Dedifferentiated amniotic fluid mesenchymal stem cell (primary cell): ENCODE measurements around the gene WDR19.
"Not testable (repeated sequence)": the region's sequence is repeated elsewhere in the genome, so short reads cannot be mapped to it uniquely, and the experiment has no call there.

ENCODE experiments used
- DNase-seq: peaks from one replicate; pipeline ENCODE4 v3.0.0-alpha.2; 2016; ENCODE audit errors: extremely low spot score

The WDR19 gene

GRCh38 chr4:39181905-39182638, at the start of gene WDR19:
Gene WDR19, plus strand, starts transcription at chr4:39182529. Its CDS starts 29 bp downstream, at chr4:39182558.
- DNase-seq, result peak; percentile 100

DNA sequence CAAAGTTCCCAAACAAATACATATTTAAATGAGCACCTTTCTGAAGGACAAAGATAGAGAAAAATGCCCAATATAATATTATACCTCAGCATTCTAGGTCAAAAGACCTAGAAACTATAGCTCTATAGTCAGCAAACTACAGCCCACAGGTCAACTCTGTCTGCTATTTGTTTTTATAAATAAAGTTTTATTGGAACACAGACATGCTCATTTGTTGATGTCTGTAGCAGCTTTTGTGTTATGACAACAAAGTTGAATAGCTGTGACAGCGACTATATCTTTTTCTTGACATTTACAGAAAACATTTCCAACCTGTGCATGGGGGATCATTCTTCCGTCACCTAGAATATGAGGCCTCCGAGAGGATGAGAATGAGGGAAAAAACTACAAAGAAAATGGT, 48.7 kb upstream of the WDR19 start:
- no peak for DNase-seq

GRCh38 chr4:39134683-39135306, 47.5 kb upstream of the WDR19 start:
- no peak for DNase-seq

- not testable (repeated sequence) for DNase-seq
Measured at GRCh38 chr4:39138227-39138626, 44.1 kb upstream of the WDR19 start.

GRCh38 chr4:39146211-39146610, 36.1 kb upstream of the WDR19 start:
- DNase-seq, result no peak

- DNase-seq, result no peak
Measured at GRCh38 chr4:39154009-39154408, 28.3 kb upstream of the WDR19 start.

DNA sequence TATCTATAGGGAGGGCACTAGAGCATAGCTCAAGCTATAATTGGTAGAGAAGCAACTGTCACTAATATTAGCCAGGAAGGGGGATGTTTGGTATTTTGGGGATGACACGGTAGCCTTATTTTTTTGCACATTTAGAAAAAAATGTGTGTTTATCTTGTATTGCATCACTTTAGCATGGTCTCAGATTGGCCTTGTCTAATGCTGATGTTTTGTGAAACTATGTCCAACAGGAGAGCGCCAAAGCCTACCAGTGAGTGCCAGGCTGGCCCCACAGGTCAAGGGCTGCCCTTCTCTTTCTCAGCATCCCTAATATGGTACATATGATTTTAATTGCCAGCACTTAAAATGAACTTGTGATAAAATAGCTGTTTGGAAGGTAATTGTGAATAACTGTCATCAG, 24.8 kb upstream of the WDR19 start:
- DNase-seq, result no peak

- no peak for DNase-seq
Measured at GRCh38 chr4:39166177-39166576, 16.2 kb upstream of the WDR19 start.

GRCh38 chr4:39166669-39167068, 15.7 kb upstream of the WDR19 start:
- no peak for DNase-seq

DNA sequence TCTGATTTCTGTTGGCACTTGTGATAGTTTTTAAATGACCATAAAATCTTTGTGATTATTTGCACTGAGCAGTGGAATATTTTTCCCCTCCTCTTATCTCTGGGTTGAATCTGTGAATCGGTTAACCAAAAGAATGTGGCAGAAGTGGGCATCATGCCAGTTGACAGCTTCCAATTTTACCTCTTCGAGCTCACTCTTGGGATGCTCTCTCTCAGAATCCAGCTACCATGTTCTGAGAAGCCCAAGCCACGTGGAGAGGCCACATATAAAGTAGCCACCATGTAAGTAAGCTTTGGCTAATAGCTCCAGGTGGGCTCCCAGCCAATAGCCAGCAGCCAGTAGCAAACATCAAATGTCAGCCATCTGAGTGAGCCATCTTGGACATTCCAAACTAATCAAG, 12.9 kb upstream of the WDR19 start:
- no peak for DNase-seq

GRCh38 chr4:39170301-39170700, 12.0 kb upstream of the WDR19 start:
- DNase-seq, result no peak

- DNase-seq, result no peak
Measured at GRCh38 chr4:39178706-39179105, 3.6 kb upstream of the WDR19 start.

DNA sequence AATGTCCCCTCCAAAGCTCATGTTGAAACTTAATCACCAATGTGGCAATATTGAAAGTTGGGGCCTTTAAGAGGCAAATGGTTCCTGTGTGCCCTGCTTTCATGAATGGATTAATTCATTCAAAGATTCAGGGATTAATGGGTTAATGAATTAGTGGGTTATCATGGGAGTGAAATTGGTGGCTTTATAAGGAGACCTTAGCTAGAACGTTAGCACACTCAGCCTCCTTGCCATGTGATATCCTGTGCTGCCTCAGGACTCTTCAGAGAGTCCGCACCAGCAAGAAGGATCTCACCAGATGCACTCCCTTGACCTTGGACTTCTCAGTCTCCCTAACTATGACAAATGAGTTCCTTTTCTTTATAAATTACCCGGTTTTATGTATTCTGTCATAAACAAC, 2.6 kb upstream of the WDR19 start:
- no peak for DNase-seq

- not testable (repeated sequence) for DNase-seq
Measured at GRCh38 chr4:39180629-39181028, 1.7 kb upstream of the WDR19 start.

GRCh38 chr4:39181520-39181904, 817 bp upstream of the WDR19 start:
- no peak for DNase-seq

GRCh38 chr4:39201963-39202362, 19.6 kb downstream of the WDR19 start:
- DNase-seq, result no peak

- DNase-seq, result no peak
Measured at GRCh38 chr4:39204543-39204942, 22.2 kb downstream of the WDR19 start.

- no peak for DNase-seq
Measured at GRCh38 chr4:39205000-39205399, 22.7 kb downstream of the WDR19 start.

DNA sequence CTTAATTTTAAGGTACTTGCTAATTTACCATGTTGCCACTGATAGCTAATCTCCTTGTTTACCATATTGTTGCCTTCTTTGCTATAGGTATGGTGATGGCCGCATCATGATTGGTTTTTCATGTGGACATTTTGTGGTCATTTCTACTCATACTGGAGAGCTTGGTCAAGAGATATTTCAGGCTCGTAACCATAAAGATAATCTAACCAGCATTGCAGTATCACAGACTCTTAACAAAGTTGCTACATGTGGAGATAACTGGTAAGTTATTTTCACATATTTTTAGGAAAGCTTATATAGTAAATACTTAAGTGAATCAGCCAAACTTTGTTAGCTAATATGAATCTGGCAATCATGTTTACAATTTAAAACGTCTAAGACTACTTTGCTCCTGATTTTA, 23.1 kb downstream of the WDR19 start:
- DNase-seq, result no peak

DNA sequence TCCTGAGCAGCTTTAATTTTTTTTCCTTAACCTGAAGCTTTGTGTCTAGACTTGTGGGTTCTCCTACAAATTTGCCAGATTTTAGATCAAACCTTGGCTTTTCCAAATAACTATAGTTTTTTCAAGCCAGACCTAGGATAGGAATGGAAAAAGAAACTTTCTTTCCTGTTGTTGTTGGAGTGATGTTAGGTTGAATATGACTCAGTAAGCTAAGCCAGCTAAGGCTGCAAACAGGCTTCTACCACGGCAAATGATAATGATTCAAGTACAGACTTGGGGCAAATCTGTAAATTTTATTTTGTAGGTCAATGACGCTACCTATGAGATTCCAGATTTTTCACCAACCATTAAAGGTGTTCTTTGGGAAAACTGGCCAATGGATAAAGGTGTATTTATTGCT, 45.6 kb downstream of the WDR19 start:
- DNase-seq, result no peak

GRCh38 chr4:39228377-39228776, 46.0 kb downstream of the WDR19 start:
- DNase-seq, result no peak

DNA sequence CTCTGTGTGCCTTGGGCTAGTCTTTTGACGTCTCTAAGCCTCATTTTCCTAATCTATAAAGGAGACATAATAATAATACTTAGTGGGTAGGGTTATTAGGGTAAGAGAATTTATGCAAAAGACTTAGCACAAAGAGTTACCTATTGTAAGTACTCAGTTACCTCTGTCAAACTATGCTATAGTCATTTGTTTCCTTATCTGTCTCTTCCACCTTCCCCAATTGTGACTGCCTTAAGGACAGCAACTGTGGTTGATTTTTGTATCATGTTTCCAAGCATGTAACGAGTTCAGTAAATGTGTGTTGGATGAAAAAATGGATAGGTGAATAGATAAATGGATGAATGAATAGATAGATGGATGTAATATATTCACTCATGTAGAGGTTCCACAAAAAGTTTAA, 48.1 kb downstream of the WDR19 start:
- no peak for DNase-seq

DNA sequence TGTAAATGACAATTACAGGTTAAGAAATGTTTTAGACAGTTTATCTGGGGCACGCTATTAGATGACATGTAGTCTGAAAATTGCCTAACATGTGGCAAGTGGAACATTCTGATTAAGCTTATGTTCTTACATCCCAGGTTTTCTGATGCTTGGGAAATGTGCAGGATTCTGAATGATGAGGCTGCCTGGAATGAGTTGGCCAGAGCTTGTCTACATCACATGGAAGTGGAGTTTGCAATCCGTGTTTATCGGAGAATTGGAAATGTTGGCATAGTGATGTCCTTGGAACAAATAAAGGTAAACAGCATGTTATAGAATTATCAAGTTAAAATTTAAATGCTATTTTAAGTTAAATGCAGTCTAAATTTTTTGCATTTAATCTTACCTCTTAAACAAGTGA, 49.3 kb downstream of the WDR19 start:
- no peak for DNase-seq

DNA sequence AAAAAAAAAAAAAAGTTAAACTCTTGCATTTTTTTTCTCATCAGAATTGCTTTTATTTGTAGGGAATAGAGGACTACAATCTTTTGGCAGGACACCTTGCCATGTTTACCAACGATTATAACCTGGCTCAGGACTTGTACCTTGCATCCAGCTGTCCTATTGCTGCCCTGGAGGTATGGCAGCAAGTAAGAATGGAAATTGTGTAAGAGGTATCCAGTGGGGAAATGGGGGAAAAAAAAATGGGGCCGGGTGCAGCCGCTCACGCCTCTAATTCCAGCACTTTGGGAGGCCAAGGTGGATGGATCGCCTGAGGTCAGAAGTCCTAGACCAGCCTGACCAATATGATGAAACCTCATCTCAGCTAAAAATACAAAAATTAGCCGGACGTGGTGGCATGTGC, 49.8 kb downstream of the WDR19 start:
- DNase-seq, result no peak
